Measurements from ENCODE around the gene GNAQ.
A peak's percentile ranks its signal among the peaks of the same experiment; 100 is the strongest.

Gene GNAQ

DNA sequence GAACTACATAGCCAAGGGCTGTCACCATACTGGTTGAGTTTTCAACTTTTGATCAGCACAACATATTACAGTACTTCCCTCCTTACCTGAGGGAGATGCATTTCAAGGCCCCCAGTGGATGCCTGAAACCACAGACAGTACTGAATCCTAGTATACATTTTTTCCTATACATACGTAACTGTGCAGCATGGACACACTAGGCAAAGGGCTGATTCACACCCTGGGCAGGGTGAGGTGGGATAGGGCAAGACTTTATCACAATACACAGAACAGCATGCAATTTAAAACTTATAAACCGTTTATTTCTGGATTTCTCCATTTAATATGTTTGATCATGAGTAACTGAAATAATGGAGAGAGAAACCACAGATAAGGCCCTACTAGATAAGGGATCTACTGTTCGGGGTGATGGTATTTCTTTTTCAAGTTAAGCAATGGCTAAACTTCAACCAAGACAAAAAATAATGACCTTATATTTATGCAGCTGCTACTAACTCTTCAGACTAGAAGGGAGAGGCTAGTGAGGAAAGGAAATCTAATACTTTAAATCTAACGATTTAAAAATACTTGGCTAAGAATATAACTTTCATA lies 196.6 kb downstream of the GNAQ start:
- peak; percentile 65 for DNase-seq

DNA sequence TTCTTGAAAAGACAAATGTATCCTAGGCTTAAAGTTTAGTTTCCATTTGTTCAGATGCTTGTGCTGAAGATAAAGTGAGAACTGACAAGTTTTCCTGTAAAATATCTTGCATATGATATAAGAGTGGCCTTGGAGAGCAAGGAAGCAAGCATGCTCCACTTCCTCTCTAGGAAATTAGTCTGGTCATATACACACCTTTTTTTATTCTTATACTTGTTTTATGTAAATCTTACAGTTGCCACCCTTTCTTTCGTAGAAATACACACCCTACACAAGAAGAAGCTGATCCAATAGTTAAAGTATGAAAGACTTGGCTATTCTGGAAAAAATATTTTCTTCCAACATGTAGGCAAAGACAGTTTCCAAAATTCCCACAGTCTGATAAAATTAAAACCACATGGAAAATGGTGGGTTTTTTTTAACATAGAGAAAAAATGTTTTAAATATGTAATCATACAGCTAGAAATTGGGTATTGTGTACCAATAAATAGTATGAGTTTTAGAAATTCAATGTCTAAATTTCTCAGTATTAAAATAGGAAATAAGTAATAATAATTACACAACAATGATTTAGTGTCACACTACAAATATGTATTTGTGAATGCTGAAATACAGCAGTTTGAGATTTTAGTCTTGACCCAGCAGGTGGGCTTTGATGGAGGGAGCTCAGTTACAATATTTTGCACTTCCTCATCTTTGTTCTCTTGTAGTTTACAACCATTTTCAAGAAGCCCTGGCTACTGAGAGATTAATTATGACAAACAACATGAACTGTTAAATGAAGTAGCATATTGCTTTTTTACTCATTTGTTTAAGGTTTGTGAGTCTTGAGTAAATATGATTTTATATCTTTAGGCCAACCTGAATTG lies 197.8 kb downstream of the GNAQ start:
- DNase-seq: no peak

DNA sequence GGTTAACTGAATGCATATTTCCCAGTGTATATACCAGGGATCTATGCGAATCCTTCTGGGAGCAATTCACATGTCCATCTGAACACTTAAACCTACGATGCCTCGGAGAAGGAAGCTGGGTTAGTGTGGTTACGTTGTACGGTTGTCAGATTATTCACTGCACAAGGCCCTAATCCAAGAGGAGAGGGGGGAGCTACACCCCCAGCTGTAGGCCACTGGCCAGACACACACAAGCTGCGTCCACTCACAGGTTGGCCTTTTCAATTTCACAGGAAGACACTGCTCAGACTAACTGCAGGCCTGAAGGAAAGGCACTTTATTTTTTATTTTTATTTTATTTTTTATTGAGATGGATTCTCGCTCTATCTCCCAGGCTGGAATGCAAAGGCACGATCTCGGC lies 199.0 kb downstream of the GNAQ start:
- DNase-seq: no peak

DNA sequence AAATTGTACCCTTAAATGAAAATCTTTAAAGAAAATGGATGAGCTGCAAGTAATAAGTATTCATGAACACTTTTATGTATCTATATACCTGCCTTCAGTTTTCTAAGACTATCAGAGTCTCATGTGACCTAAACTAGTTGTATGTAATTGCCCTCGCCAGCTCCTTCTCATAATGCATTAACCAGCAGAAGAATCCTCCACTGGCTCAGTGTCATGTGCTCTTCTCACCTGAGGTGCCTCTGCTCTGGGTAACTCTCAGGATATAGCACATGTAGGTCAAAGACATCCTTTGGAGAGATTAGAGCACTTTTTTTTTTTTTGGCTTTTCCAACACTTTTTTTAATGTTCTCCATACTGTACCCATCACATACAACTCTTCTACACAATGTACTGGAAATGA lies 199.8 kb downstream of the GNAQ start:
- DNase-seq: no peak

DNA sequence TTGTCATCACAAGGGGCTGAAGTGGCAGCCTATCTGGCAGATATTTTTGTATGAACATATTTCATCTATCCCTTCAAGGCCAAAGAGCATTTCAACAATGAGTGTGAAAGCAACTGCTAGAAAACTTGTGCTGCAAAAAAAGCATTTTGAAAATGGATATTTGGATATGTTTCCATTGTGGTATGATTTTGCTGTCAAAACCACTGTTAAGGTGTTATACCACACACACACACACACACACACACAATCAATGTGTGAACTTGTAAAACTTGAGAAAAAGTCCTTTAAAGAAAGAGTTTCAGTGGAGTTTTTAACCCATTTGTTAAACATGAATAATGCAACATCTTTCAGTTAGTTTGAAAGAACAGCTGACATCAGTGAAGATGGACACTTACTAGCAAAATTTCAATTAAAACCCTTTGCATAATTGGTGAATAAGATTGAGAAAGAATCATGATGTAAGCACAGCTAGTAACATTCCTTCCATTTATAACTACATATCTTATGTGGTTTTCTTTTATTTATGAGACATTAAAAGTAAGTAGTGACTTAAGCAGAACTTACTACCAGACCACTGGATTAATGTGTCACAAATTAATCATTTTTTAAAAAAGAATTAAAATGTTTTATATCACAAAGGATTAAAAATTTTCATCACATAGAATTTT lies 200.9 kb downstream of the GNAQ start:
- DNase-seq: no peak

DNA sequence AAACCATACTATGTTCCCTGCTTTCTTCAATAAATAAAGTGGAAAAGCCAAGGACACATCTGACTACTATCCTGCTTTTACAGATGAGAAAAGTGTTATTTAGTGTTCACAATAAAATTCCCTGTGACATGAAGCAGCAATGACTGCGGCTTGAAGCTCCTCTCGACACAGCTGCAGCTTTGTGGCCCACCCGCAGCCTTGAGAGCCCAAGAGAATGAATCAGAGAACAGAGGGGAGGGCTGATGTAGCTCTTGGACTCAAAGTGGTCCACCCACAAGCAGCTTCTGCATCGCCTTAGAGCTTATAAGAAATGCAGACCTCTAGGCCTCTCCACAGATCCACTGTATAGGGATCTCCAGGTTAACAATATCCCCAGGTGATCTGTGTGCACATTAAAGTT lies 202.2 kb downstream of the GNAQ start:
- no peak for DNase-seq

DNA sequence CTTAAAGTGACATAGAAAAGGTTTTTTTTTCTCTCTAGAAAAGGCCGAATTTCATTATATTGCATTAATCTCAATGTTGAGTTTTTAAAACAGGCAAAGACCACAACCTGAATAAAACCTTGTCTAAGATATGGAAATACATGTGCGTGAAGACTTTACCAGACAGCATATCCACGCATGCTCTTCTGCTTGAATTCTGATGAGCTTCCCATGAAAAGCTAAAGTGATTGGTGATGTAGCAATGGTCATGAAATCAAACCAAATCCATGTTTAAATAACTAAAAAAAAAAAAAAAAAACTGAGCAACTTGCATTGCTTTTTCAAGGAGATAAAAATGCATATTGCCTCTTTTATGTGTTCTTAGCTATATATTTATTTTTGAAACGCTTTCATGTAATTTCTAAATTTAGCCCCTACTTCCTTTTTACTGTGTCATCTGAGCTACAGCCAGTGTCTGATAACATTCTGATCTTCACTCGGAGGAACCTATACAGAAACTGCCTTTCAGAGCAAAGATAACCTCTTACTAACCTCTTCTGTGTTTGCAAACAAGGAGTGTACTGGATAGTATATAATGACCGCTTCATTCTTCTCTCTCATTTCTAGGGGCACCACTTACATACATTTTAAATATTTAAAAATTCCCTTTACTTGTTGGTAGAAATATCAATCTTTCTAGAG lies 204.4 kb downstream of the GNAQ start:
- peak; percentile 81 for DNase-seq

DNA sequence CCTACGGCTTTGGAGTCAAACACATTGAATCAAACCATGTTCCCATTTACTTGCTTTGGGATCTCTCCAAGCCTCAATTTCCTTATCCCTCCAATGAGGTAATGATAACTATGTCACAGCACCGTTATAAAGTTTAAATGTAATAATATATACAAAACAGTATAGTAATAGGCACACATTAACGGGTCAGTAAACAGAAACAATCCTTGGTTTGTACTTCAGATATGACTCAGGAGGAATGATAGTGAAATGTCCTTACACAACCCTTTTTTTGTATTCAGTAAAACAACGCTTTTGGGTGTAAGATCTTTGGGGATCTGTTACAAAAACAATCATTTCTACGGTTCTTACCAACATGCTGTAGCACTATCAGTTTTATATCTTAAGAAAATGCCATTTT lies 205.0 kb downstream of the GNAQ start:
- DNase-seq: no peak

DNA sequence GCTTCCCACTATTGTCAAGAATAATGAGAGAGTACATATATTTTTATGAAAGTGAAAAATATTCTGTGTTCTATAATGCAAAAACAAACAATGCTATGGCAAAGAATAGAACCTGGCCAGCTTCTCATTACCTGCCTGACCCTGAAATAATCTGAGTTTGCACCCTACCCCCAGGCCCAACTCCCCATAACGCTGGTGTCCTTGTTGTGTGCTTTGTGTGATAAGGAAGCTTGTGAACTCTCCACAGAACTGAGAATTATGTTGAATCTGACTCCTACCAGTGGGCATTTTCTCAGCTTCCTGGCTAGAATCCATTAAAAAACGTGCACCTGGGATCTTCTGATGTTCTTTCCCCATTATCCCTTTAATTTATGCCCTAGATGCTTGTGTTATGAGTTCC lies 205.5 kb downstream of the GNAQ start:
- DNase-seq: no peak

DNA sequence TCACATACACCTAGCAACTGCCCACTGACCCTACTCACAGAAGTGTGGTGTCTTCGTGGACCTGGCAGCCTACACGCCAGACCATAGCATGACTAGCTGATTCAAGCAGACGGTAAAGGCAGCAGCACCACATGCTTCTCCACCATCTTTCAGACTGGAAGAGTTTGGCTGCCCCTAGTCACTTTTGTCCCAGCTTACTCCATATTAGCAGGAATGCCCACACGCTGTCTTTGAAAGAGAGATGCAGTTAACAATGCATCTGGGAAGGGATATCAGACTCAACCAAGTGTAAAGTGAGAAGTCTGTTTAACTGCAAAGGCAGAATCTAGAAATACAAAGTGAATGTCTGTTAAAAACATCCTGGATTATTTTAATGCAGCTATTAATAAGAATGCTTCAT lies 206.2 kb downstream of the GNAQ start:
- DNase-seq: no peak

DNA sequence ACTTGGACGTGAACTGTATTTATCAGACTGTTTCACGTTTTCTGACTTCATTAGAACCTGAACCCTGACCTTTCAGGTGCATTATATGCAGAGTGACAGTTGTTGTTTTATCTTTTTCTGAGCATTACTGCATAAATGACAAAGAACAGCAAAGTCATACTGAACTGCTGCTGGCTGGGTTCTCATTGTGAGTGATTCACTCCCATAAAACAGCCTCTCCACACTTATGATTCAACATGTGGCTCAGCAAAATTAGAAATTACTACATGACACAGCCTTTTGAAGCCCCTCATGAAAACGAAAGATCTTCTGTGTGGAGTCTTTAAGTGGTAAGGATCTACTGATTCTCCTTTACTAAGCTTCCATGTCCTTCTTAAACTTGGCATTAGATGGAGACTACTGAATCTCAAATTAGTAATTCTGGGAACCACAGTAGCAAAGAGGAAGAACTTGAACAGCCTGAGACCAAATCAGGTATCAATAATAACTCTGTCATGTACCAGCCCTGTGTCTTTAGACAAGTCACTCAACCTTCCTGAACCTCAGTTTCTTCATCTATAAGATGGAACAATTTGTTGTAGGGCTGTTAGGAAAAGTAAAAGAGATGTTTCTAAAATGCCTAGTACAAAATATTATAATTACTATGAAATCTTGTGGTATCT lies 211.2 kb downstream of the GNAQ start:
- peak; percentile 63 for DNase-seq

DNA sequence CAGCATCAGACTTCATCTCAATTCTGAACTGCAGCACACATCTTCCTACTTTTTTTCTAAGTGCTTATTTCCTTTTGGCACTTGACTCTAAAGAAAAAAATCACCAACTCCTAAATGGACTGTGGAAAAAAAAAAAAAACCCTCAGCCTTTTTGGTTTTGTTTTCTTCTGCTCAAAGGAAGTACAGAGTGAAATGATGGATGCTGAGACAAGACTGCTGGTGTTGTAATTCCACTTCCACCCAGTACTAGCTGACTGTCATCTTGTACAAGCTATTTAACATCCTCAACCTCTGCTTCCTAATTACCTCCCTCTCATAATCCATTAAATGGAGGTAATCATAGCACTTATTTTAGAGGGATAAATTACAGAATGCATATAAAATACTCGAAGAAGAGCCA lies 212.0 kb downstream of the GNAQ start:
- DNase-seq: no peak

DNA sequence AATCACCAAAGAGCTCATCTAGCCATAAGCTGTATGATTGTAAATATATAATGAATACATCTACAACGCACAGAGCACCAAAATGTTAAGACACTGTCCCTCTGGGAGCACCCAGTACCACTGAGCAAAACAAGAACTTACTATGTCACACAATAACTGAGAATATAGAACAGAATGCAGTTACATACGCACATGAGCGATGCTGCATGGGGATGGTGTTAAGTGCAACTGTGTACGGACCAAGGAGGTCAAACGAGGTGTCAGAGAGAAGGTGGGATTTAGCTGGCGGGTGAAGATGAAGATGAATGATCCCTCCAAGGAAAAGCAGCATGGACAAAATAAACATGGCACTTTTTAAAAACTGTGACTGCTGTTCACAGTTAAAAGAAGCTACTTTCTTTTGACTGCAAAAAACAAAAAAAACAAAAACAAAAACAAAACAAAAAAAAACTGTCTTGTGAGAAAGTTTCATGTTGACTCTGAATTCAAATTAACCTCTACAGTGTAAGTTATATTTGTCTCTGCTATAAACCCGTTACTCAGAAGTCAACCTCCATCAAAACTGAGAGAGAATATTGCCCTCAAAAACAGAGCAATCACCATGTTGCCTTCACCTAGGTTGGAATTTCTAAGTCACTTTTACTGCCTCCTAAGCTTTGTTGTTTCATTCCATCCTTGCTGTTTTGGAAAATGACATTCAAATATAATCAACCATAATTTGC lies 213.9 kb downstream of the GNAQ start:
- DNase-seq: no peak

DNA sequence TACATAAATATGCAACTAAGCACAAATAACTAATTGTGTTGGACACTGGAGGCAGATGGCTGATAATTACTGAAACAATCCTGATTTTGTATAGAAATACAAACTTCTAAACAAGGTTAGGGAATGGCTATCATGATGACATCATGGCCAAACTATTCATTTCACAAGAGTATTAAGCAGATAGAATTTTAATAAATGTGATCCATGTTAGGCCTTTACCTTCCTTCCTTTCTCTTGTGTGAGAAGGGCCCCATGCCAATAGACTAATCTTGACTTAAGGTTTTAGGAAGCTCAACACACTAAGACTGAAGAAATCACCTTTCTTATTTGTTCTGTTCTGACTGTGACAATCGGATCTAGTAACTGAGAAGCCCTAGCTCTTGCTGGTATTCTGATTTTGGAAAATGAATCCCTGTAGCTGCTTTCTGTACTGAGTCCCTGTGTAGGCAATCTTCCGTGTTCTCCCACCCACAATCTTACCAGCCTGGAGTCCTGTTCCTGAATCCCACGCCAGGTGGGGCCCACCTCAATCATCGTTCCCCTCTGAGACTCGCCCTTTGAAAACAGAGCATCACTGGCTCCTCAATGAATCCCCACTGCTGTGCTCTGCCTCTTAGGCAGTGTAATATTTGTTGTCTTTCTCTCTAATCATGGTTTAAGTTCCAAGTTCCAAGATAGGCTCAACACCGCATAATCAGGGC lies 214.8 kb downstream of the GNAQ start:
- no peak for DNase-seq

DNA sequence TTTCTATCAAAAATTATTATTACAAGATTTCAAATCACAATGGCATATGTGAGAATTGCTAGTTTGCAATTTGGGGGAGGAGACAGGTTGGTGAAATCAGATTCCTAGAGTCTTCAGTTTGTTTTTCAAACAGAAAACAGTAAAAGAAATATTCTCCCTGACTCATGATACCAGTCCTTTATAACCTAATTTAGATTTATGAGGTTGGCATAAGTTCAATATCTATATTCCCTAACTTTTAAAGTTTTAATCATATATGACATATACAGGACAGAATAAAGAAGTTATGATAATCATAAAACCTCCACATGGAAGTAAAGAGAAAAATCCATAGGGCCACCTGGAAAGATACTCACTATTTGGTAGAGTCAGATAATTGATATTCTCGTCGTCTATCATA lies 216.4 kb downstream of the GNAQ start:
- DNase-seq: no peak

DNA sequence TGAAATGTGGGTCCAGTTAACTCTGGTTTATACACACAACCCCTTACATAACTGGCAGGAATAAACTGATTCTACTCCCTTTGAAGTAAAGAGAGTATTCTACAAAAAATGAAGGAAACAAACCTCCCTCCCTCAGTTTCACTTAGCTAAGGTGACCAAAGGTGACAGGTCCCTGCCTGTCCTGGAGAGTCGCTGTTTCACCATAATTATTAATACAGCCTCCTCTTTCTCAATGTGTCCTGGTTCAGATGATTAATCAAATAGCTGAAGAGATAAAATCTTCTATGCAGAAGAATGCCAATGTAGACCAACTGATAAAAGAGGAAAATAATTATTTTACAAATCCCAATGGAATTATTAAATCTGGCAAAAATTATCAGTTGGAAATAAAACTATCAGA lies 219.8 kb downstream of the GNAQ start:
- no peak for DNase-seq

DNA sequence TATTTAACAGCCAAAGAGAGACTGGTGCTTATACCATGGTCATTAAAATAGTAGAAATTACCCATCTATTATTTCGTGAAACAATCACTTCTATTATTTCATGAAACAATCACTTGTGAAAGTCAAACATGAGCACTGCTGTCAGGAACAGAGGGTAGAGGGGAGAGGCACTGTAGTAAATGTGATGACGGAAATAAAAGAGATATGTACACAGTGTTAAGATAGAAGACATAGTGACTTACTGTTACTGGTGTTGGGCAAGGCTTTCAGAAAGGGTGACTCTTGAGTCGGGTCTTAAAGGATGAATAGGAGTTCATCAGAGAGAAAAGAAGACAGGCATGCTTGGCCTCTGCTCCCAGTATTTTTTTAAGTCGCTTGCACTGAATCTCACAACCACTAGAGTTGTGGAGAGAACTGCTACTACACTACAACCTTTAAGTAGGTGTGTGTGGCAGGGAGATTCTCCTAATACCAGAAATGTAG lies 220.9 kb downstream of the GNAQ start:
- no peak for DNase-seq

DNA sequence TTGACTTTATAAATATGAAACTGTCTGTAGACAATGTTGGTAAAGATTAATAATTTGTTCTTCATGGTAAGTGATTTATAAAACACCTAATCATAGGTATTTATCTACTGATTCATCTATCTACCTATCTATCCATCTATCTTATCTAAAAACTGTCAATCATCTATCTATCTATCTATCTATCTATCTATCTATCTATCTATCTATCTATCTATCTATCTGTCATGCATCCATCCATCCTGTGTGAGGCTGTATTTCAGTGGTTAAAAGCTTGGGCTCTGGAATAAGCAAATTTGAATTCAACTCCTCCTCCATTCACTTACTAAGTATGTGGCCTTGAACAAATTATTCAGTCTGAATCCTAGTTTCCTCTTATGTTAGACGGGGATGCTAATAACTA lies 221.6 kb downstream of the GNAQ start:
- no peak for DNase-seq

DNA sequence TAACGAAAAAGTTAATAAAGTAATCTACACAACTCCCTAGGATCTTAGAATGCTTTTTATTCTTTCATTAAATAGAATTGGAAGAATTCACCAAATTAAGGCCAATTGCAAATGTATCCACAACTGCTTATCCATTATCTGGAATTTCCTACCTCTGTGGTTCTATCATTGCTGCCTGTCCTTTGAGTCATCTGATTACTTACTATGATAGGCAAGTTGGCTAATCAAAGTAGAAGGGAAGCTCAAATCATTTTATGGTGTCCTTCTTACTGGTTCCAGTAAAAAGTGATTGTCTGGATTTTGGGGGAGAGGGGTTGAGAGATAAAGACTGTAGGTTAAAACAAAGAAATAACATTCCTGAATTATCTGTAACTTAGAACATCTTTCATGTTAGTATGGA lies 222.1 kb downstream of the GNAQ start:
- DNase-seq: no peak

DNA sequence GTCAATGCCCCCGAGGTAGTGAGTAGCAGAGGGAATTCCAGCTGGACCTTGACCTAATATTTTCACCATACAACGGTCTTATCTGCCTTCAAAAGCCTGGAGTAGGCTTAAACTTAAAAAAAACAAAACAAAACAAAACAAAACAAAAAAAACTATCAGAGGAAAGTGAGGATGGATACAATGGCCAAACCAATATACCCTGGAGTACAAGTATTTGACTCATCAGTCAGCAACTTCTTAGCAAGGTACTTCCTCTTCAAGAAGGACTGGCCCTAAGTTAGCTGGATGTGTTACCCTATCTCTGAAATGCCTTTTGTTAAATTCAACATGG lies 222.9 kb downstream of the GNAQ start:
- DNase-seq: no peak

DNA sequence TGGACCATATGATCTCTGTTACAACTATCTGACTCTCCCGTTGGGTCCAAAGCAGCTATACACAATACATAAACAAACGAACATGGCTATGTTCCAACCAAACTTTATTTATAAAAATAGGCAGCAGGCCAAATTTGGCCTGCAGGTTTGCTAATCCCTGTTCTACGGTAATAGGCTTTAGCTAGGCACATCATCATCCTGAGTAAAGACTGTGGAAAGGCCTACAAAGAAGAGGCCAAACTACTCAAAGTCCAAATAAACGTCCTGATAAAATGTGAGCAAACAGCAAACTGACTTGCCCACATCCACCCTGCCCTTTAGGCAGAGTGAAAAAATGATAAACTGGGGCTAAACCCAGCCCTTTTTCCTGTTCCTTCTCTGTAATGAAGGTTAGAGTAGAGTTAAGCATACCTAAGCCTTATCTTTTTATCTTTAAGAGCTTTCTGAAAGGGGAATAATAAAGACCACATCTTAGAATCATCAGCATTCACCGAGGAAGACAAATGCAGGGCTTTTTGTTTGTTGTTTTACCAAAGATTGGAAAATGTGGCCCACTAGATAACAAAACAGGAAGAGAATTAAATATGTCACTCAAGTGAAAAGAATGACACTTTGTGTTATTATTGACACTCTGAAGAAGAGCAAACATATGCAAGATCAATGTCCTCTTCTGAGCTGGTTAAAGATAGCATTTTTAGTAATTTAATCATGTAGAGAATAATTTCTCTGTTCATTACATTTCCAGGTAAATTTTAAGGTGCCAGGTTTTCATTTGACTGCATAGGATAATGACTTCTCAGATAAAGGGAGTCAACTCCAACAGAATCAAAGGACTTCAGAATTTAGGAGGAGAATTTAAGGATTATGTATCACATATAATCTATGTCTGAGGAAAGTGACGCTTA lies 223.5 kb downstream of the GNAQ start:
- DNase-seq: peak; percentile 51

Data from hematopoietic multipotent progenitor cell treated with erythropoietin and hydrocortisone succinate and interleukin-3 and kit ligand, for 8 days (in vitro differentiated cells).